Esophagus squamous epithelium (tissue), 4 donors: ENCODE results near the gene MYO9B.
A peak's percentile ranks its signal among the peaks of the same experiment; 100 is the strongest.

Experiments
- CTCF ChIP-seq, 6 experiments: fragments of 450-650 bp in 4 of 6; fragments of 200-600 bp in 2 of 6; sonication (generic) in 2 of 6; IDR thresholded peaks; one replicate each; pipeline ENCODE4 v1.5.1; 2016 to 2019; ENCODE audit warnings: antibody characterized with exemption in 6 of 6, mild to moderate bottlenecking in 4 of 6, moderate library complexity in 4 of 6
- POLR2A ChIP-seq, 4 donors: fragments of 450-650 bp; IDR thresholded peaks; one replicate each; pipeline ENCODE4 v1.6.1; 2017; ENCODE audit warnings: antibody characterized with exemption in 4 of 4, mild to moderate bottlenecking in 4 of 4, moderate library complexity in 3 of 4

GRCh38 chr19:17075035-17075863, at the start of gene MYO9B, which contains the start of gene HAUS8:
- TF ChIP-seq CTCF (IDR thresholded peaks at IDR 0.05), result peak in 3 of 6 experiments; percentile 4 to 28 (median 9)
- peak in 3 of 4 donors; percentile 35 to 71 (median 71) for TF ChIP-seq POLR2A (IDR thresholded peaks at IDR 0.05)
